Nephron progenitor cell (in vitro differentiated cells): ENCODE measurements around the gene SCAP.

Experiments used
- DNase-seq: peaks from one replicate; pipeline ENCODE4 v3.0.0; 2021
- H3K27ac Mint-ChIP-seq: 2 replicates; pipeline ENCODE4 v1.8.0; 2021; ENCODE audit warnings: mild to moderate bottlenecking, moderate library complexity, mixed read lengths
- H3K27me3 Mint-ChIP-seq: 2 replicates; pipeline ENCODE4 v1.8.0; 2021; ENCODE audit warnings: mild to moderate bottlenecking, low read depth, mixed read lengths; ENCODE audit not compliant: poor library complexity
- H3K36me3 Mint-ChIP-seq: 2 replicates; pipeline ENCODE4 v1.8.0; 2021; ENCODE audit warnings: low read depth, mixed read lengths
- H3K4me1 Mint-ChIP-seq: 2 replicates; pipeline ENCODE4 v1.8.0; 2021; ENCODE audit warnings: mixed read lengths
- H3K4me3 Mint-ChIP-seq: 2 replicates; pipeline ENCODE4 v1.8.0; 2021; ENCODE audit warnings: mild to moderate bottlenecking, moderate library complexity, mixed read lengths
- H3K9me3 Mint-ChIP-seq: 2 replicates; pipeline ENCODE4 v1.8.0; 2021; ENCODE audit warnings: mild to moderate bottlenecking, moderate library complexity, mixed read lengths
- CTCF ChIP-seq: fragments of 200-600 bp; sonication (generic); IDR thresholded peaks from 2 replicates; pipeline ENCODE4 v1.5.0; 2021; ENCODE audit warnings: antibody characterized with exemption

The SCAP gene

DNA sequence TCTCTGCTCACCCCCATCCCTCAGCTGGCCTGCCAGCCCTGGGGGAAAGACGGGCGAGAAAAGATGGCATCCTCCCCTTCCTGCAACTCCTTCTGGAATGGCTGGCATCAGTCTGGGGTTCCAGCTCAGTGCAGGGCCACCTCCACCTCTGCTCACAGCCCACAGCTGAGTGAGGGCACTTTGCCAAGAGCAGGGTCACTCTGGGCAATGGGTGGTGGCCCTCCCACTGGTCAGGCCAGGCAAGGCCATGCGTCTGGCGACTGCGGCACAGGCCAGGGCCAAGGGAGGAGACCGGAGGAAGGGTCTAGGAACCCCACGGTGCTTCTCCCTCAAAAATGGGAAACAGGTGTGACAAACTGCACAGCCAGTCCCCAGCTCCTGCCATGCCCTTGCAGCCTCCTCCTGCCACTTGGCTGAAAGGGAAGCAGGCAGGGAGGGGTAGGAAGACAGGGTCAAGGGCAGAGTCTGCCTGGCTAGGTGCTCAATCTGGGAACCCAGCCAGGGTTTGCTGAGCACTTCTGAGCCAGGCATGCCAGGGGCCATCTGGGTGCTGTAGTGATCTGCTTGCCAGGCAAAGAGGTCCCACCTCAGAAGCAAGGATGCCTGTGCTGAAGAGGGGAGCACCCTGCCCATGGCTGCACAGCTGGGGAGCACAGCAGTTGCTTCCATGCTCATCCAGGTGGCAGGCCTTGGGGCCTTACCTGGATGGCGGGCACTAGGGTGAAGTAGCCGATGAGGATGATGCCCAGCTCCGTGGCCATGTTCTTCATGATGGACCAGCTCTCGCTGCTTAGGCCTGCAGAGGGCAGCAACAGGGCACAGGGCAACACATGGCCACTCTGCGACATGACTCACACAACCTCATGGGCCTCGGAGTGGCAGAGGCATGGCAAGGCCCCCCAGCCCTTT, 53.7 kb downstream of the SCAP start:
- H3K9me3 Mint-ChIP-seq: no peaks in the 10 kb centered on the region
- DNase-seq: no peak
- no peaks in the 10 kb centered on the region for H3K27me3 Mint-ChIP-seq
- H3K27ac Mint-ChIP-seq: no peak overlapping the region
- H3K4me1 Mint-ChIP-seq: peaks cover 5% of the 10 kb centered on the region
- H3K36me3 Mint-ChIP-seq: peaks cover 15% of the 10 kb centered on the region
- H3K4me3 Mint-ChIP-seq: no peak overlapping the region
- no peak for TF ChIP-seq CTCF

- no peak overlapping the region for H3K4me3 Mint-ChIP-seq
- peak overlapping the region; percentile 96 for H3K27ac Mint-ChIP-seq
- peaks cover 25% of the 10 kb centered on the region for H3K36me3 Mint-ChIP-seq
- no peaks in the 10 kb centered on the region for H3K9me3 Mint-ChIP-seq
- peak; percentile 92 for TF ChIP-seq CTCF
- H3K27me3 Mint-ChIP-seq: no peaks in the 10 kb centered on the region
- peaks cover 10% of the 10 kb centered on the region for H3K4me1 Mint-ChIP-seq
- DNase-seq: peak; percentile 90
These were observed 54.9 kb downstream of the SCAP start for GRCh38 chr3:47420511-47421484.

DNA sequence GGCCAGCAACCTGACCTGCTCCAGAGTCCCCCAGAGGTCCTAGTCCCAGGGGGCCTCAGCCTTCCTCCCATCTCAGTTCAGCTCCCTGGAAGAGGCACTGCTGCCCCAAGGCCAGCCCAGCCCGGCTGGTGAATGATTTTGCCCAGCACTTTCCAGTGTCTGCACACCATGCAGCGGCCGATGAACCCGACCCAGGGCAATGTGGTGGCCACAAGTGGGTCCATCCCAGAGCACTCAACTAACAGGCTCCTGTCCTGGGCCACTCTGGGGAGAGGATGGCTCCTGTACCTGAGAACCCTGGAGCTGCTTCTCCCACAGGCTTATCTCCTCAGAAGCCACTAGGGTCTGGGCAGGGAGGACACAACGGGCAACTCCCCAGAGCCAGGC, 55.7 kb downstream of the SCAP start:
- no peak for DNase-seq
- no peak overlapping the region for H3K27ac Mint-ChIP-seq
- no peak overlapping the region for H3K4me3 Mint-ChIP-seq
- peaks cover 17% of the 10 kb centered on the region for H3K4me1 Mint-ChIP-seq
- TF ChIP-seq CTCF: no peak
- no peaks in the 10 kb centered on the region for H3K27me3 Mint-ChIP-seq
- H3K36me3 Mint-ChIP-seq: peaks cover 29% of the 10 kb centered on the region
- H3K9me3 Mint-ChIP-seq: no peaks in the 10 kb centered on the region

- Mint-ChIP-seq H3K36me3 (peaks cover 27% of the 10 kb centered on the region), H3K9me3 (no peaks in the 10 kb centered on the region), H3K27me3 (no peaks in the 10 kb centered on the region), H3K27ac (no peak overlapping the region), H3K4me1 (peaks cover 18% of the 10 kb centered on the region), H3K4me3 (no peak overlapping the region)
- DNase-seq: no peak
- no peak for TF ChIP-seq CTCF
These were observed 56.4 kb downstream of the SCAP start for GRCh38 chr3:47419083-47420043.
